Adrenal gland (tissue), 12 donors: ENCODE measurements around the gene MAP3K7CL. TPM values are rescaled to one million over a fixed set of nuclear protein-coding genes. Genes with fewer than 3 reads are reported as not detected.
A peak's percentile ranks its signal among the peaks of the same experiment; 100 is the strongest.

Experiments
- DNase-seq, 7 donors: peaks; one replicate each; pipeline ENCODE4 v3.0.0-alpha.2; 2019 to 2020
- H3K27ac ChIP-seq, 5 donors: fragments of 200-600 bp; sonication (generic) in 4 of 5; 1 replicate in 3 of 5; 2 replicates in 2 of 5; pipeline versions ENCODE4 v1.5.1 to v1.8.0; 2016 to 2020; ENCODE audit warnings: mild to moderate bottlenecking in 1 of 5
- H3K27me3 ChIP-seq: fragments of 200-600 bp; 2 replicates; pipeline ENCODE4 v1.8.0; 2021
- H3K36me3 ChIP-seq, 2 donors: fragments of 200-600 bp; replicated peaks in 1 of 2; 1 replicate in 1 of 2; 2 replicates in 1 of 2; pipeline versions ENCODE4 v1.5.1 to v1.8.0; 2018 to 2022
- H3K4me1 ChIP-seq, 2 donors: fragments of 200-600 bp; replicated peaks in 1 of 2; 1 replicate in 1 of 2; 2 replicates in 1 of 2; pipeline versions ENCODE4 v1.5.1 to v1.8.0; 2018 to 2021
- H3K4me3 ChIP-seq, 4 donors: fragments of 200-600 bp; sonication (generic) in 3 of 4; one replicate each; pipeline ENCODE4 v1.5.1; 2016 to 2018
- H3K9me3 ChIP-seq, 3 donors: fragments of 200-600 bp; sonication (generic) in 1 of 3; replicated peaks in 1 of 3; 1 replicate in 2 of 3; 2 replicates in 1 of 3; pipeline versions ENCODE4 v1.5.1 to v1.8.0; 2016 to 2021
- POLR2A ChIP-seq, 2 donors: fragments of 450-650 bp; IDR thresholded peaks; one replicate each; pipeline ENCODE4 v1.6.1; 2017; ENCODE audit warnings: antibody characterized with exemption in 2 of 2, mild to moderate bottlenecking in 2 of 2, moderate library complexity in 1 of 2
- WGBS, 4 donors: extraction: QIAGEN DNeasy Blood & Tissue Kit in 2 of 4; methylation state at CpG; one replicate each; pipeline versions ENCODE4 v1.1.5 to v1.1.7; 2013 to 2017; 5-methylcytosine and 5-hydroxymethylcytosine counted together
- intact Hi-C, 2 donors: fragments of 100-400 bp; cut with DNase I; formaldehyde crosslinking; loops; one replicate each; pipeline versions ENCODE4 v1.14.1 to v1.15.0; 2022 to 2023
- polyA plus RNA-seq, 3 donors: library from polyadenylated mRNA; stranded (reverse); fragments of 200-250 nt in 2 of 3; fragments of 350-450 nt in 1 of 3; fragmentation: Illumina TruSeq in 1 of 3; extraction: RNeasy Lipid Tissue Mini Kit (QIAGEN cat#74804) in 1 of 3; gene quantifications; one replicate each; pipeline ENCODE4 v1.2.3, GENCODE V29; 2013 to 2014
- total RNA-seq, 9 donors: library from RNA; depleted of rRNA in 4 of 9; stranded (reverse); fragments of >200 nt in 4 of 9; fragments of 120-200 nt in 1 of 9; fragmentation: NEBNext Ultra II Directional in 1 of 9; extraction: Animal tissue kit (Norgen Biotek cat#: 25700) in 1 of 9; gene quantifications; one replicate each; pipeline versions ENCODE4 v1.1.0 to v1.2.4, GENCODE V29; 2013 to 2023
- TF ChIP-seq, protein P1 (sequence below), 6 experiments: fragments of 450-650 bp in 4 of 6; fragments of 200-600 bp in 2 of 6; sonication (generic) in 1 of 6; IDR thresholded peaks; 1 replicate in 5 of 6; 2 replicates in 1 of 6; pipeline versions ENCODE4 v1.5.1 to v1.8.0; 2016 to 2021; ENCODE audit warnings: antibody characterized with exemption in 6 of 6, mild to moderate bottlenecking in 2 of 6, moderate library complexity in 1 of 6
- donor health status: healthy with polysubstance abuse.
- donor health status: Bipolar disorder and iron deficiency.
- donor health status: DM: yes; HTN: yes; CAD: no.
- donor health status: DM: no; HTN: no; CAD: no.
- donor health status: DM: no; HTN: no; CAD: no.
- donor health status: DM: yes; HTN: yes; CAD: no.

MAP3K7CL gene
- total and polyA plus RNA-seq, 12 donors: 3.6 to 29.5 (median 16.9) TPM

DNA sequence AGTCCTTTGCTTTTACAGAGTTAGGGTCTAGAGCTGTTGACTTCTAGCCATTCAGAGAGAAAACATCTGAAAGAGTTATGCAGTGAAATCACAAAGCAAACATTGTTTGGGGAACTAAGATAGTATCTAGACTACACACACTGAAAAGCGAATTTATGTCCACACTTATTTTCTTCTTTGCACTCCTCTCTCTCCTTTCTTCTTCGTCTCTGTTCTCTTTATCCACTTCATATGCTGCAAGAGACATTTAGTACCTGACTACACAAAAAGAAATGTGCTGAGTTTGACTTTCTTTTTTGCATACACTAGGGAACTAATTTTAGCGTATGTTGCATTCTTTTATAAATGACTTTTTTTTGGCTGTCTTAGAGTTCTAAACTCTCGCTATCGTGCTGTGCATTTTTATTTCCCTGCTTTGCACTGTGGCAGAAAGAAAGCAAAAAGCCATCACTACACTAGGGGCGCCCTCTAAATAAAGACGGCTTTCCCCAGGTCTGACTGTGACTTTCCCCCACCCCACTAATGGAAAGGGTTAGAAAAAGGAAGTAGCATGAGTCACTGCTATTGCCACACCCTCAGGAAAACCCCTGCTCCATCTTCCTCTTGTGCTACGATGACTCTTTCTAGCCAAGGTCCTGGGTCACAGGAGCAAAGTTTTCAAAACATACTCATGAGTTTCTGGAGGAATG, 65.7 kb downstream of the MAP3K7CL start:
- 11 to 24% (median 15%) methylated on average over 8 of the region's 8 CpGs for WGBS, 4 donors
- peak; percentile 62 to 89 (median 82) for DNase-seq
- TF ChIP-seq, protein P1, sequence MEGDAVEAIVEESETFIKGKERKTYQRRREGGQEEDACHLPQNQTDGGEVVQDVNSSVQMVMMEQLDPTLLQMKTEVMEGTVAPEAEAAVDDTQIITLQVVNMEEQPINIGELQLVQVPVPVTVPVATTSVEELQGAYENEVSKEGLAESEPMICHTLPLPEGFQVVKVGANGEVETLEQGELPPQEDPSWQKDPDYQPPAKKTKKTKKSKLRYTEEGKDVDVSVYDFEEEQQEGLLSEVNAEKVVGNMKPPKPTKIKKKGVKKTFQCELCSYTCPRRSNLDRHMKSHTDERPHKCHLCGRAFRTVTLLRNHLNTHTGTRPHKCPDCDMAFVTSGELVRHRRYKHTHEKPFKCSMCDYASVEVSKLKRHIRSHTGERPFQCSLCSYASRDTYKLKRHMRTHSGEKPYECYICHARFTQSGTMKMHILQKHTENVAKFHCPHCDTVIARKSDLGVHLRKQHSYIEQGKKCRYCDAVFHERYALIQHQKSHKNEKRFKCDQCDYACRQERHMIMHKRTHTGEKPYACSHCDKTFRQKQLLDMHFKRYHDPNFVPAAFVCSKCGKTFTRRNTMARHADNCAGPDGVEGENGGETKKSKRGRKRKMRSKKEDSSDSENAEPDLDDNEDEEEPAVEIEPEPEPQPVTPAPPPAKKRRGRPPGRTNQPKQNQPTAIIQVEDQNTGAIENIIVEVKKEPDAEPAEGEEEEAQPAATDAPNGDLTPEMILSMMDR (IDR thresholded peaks at IDR 0.05): peak; percentile 10 to 49 (median 42)
- no peak for TF ChIP-seq POLR2A (IDR thresholded peaks at IDR 0.05)
- Histone ChIP-seq H3K4me1 (peaks cover 12 to 15% of the 10 kb centered on the region in 2 donors), H3K9me3 (peaks cover 0 to 9% (median 4%) of the 10 kb centered on the region in 3 donors), H3K27ac (peak overlapping the region in 4 of 5 donors; percentile 34 to 68 (median 46)), H3K27me3 (no peaks in the 10 kb centered on the region), H3K36me3 (no peaks in the 10 kb centered on the region), H3K4me3 (peak overlapping the region in 1 of 4 donors; percentile 36)
- intact Hi-C loops: no loop called here

DNA sequence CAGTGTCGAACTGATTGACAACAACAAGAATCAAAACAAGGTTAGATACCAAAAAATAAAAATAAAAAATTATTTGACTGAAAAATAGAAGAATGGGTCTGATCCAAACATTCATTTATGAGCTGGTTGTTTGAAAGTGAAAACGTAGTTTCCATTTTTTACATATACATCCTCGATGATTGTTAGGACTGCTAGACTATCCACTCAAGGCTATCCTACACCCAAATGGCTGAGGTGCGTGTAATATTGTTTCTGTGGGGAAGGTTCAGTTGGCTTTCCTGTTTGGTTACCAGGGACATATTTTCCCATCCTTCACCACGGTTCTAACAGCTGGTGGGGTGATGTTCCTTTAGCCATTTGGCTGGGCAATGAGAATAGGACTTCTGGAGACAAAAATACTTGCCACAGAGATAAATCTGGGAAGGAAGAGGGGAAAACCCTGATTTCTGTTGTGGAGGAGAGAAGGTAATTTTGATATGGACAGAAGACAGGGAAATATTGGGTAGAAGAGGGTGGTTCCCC, 66.3 kb downstream of the MAP3K7CL start:
- peak overlapping the region in 3 of 5 donors; percentile 34 to 68 (median 52) for H3K27ac ChIP-seq
- H3K4me3 ChIP-seq: no peak overlapping the region
- WGBS, 4 donors: 40 to 54% (median 47%) methylated on average over 5 of the region's 5 CpGs
- intact Hi-C loops: no loop called here
- no peak for TF ChIP-seq POLR2A (IDR thresholded peaks at IDR 0.05)
- TF ChIP-seq, protein P1 (IDR thresholded peaks at IDR 0.05): no peak
- H3K27me3 ChIP-seq: no peaks in the 10 kb centered on the region
- DNase-seq: no peak
- H3K36me3 ChIP-seq: no peaks in the 10 kb centered on the region
- peaks cover 12 to 15% of the 10 kb centered on the region in 2 donors for H3K4me1 ChIP-seq
- peaks cover 0 to 15% (median 9%) of the 10 kb centered on the region in 3 donors for H3K9me3 ChIP-seq

DNA sequence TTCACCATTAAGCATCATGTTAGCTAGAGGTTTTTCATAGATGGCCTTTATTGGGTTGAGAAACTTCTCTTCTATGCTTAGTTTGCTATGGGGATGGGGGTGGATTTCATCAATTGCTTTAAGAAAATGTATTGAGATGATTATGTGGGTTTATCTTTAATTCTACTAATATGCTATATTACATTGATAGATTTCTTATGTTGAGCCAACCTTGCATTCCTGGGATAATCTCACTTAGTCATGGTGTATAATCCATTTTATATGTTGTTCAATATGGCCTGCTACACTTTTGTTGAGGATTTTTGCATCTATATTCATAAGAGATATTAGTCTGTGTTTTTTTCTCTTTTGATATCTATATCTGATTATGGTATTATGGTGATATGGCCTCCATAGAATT, 70.7 kb downstream of the MAP3K7CL start:
- no peaks in the 10 kb centered on the region for H3K27me3 ChIP-seq
- no peaks in the 10 kb centered on the region for H3K36me3 ChIP-seq
- H3K4me3 ChIP-seq: no peak overlapping the region
- peaks cover 3 to 7% of the 10 kb centered on the region in 2 donors for H3K4me1 ChIP-seq
- TF ChIP-seq POLR2A (IDR thresholded peaks at IDR 0.05): no peak
- H3K27ac ChIP-seq: no peak overlapping the region
- no peak for DNase-seq
- H3K9me3 ChIP-seq: peaks cover 0 to 19% (median 9%) of the 10 kb centered on the region in 3 donors
- intact Hi-C loops: no loop called here

DNA sequence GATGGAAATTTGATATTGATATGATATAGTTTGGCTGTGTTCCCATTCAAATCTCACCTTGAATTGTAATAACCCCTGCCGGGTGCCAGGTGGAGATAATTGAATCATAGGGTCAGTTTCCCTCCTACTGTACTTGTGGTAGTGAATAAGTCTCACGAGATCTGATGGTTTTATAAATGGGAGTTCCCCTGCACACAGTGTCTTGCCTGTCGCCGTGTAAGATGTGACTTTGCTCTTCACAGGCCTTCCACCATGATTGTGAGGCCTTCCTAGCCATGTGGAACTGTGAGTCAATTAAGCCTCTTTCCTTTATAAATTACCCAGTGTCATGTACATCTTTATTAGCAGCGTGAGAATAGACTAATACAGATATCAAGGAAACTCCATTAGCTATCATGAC, 74.6 kb downstream of the MAP3K7CL start:
- peaks cover 0 to 19% (median 9%) of the 10 kb centered on the region in 3 donors for H3K9me3 ChIP-seq
- intact Hi-C loops: no loop called here
- TF ChIP-seq, protein P1 (IDR thresholded peaks at IDR 0.05): no peak
- no peak for TF ChIP-seq POLR2A (IDR thresholded peaks at IDR 0.05)
- H3K4me3 ChIP-seq: no peak overlapping the region
- H3K4me1 ChIP-seq: peaks cover 0 to 20% of the 10 kb centered on the region in 2 donors
- no peaks in the 10 kb centered on the region for H3K36me3 ChIP-seq
- no peak for DNase-seq
- 88 to 95% (median 94%) methylated on average over 5 of the region's 5 CpGs for WGBS, 4 donors
- H3K27me3 ChIP-seq: no peaks in the 10 kb centered on the region
- H3K27ac ChIP-seq: no peak overlapping the region
